Inflammatory macrophage treated with lipopolysaccharide for 1 hour (primary cell): Measurements from ENCODE around the gene TLCD2.
"Not testable (repeated sequence)": the region's sequence is repeated elsewhere in the genome, so short reads cannot be mapped to it uniquely, and the experiment has no call there.

Source experiments
- DNase-seq, 2 donors: peaks; one replicate each; pipeline ENCODE4 v3.0.0-alpha.2; 2020 to 2022

TLCD2 gene

DNA sequence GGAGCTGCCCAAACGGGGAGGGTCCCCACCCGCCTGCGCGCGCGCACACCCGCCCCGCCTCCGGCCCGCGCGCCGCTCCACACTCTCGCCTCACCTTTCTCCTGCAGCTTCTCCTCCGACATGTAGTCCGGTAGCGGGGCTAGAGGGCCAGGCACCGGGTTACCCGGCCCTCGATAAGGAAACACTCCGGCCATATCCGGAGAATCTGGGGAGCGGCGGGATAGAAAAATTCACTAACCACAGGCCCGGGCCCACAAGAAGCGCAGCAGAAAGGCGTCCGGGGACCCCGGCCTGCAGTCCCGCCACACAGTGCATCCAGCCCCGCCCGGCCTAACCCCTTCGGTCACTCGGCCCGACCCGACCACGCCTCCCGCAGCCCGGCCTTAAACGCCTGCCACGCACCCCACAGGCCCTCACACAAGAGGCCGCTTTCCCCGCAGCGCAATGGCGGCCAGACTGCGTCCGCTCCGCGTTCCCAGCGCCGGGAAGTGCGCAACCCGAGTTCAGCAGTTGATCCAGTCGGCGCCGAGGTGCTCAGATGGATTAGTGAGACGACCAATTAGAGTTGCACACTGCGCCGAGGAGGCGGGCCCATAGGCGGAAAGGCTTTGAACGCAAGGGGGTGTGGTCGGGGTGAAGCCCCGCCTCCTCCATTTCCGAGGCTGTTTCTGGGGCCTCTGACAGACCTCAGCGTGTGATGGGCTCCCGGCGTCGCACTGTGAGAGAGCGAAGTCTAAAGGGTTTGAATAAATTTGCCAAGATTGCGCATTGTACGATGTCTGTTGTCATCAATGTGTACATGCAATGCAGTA, 25.6 kb downstream of the TLCD2 start, which contains the start of gene PRPF8:
PRPF8 (minus strand) TSS at position 490 of the 812 bp plus-strand sequence; CDS start at position 194, 296 bp downstream.
- peak; percentile 95 to 99 for DNase-seq

DNA sequence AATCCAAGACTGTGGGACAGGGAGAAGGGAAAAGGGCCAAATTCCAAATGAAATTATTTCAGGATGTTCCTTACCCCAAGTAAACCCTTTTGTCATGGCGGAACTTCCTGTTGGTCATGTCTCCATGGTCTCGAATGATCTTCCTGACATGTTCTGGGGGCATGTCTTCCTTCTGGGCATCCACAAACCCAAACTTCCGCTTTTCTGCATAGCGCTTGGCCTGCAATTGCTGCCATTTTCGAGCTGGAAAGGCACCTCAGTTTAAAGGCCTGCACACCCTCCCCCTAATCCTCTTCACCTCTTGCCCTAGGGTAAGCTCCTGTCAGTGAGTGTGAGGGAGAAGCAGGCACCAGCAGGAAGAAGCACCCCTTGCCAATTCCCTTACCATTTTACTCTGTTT, 26.7 kb downstream of the TLCD2 start:
- DNase-seq: peak; percentile 27 to 54

DNA sequence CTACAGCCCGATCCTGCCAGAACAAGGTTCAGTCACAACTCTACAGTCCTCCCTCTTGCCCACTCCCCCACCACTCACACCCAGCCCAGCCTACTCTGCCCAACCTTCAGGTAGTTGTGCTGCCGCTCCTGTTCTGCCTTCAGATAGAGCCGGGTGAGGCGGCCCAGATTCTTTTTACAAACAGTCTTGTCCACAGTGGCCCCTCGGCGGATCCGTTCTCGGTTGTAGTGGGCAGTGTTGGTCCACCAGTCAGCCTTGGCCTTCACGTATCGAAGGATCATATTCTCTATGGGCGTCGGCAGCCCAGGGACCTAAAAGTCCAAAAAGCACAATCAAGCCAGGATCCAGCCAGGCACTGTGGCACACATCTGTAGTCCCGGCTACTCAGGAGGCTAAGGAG, 33.8 kb downstream of the TLCD2 start:
- no peak for DNase-seq

DNA sequence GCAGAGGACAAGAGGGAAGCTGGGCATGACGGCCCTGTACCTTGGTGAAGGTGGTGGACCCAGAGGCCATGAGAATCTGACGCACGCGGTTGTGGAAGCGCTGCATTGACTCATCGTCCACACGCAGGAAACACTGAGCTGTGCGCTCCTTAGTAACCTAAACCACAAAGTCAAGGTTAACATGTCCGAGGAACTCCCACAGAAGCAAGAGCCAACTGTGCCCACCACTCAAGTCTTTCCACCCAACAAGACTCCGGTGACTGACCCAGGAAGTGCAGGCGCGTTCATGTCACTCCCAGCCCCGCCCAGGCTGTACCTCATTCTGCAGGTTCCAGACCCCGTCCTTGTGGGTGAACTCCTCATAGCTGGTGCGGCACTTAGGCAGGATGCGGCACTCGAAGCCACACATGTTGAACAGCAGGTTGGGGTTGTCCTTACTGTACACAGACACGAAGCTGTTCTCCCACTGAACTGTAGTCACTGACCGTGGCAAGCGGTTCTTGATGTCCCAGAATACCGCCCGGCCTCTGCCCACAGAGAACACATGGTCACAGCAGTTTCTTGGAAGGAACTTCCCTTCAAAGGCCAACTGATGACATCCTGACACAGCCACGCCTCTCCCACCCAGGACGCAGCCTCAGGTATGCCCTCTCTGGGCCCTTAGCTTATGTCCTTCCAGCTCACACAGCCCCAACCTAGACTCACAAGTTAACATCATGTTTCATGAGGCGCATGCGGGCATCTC, 37.0 kb downstream of the TLCD2 start:
- DNase-seq: peak; percentile 11 to 63

DNA sequence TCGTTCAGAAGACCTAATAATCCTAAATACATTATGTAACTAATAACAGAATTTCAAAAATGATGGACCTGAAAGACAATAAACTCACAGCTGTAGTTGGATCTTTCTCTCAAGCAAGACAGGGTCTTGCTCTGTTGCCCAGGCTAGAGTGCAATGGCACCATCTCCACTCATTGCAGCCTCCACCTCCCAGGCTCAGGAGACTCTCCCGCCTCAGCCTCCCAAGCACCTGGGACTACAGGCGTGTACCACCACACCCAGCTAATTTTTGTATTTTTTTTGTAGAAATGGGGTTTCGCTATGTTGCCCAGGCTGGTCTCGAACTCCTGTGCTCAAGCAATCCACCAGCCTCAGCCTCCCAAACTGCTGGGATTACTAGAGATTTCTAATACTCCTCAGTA, 46.2 kb downstream of the TLCD2 start:
- not testable (repeated sequence) for DNase-seq

DNA sequence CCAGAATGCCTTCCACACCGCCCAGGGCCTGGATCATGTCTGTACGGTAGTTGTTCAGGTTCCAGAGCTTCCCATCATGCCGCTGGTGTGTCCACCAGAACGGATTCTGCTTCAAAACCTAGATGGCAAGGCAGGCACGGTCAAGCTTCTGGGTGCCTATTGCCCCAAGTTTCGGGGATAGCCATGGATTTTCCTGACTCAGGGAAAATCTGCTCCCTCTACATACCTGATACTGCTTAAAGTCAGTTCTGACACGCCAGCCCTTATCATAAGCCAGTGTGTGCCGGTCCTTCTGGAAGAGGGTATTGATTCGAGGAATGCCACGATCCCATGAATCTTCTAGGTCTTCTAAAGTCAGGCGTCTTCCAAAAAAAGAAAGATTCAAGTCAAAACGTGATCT, 49.1 kb downstream of the TLCD2 start:
- DNase-seq: no peak

DNA sequence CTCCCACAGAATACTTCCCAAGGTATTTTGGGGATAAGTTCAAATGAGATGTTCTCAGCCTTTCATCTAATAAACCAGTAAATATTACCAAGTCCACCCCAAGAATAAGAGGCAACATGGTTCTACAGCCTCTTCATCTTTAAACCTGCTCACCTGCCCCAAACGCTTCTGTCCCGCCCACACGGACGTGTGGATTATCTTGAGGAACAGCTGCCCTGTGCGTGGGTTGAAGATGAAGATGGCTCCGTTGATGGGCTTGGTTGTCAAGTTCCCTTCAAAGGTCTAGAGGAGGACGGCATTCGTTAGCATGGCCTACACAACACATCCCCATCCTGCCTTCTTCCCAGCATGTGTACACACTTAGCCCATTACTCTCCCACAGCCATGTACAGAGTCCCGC, 52.1 kb downstream of the TLCD2 start:
- DNase-seq: no peak

DNA sequence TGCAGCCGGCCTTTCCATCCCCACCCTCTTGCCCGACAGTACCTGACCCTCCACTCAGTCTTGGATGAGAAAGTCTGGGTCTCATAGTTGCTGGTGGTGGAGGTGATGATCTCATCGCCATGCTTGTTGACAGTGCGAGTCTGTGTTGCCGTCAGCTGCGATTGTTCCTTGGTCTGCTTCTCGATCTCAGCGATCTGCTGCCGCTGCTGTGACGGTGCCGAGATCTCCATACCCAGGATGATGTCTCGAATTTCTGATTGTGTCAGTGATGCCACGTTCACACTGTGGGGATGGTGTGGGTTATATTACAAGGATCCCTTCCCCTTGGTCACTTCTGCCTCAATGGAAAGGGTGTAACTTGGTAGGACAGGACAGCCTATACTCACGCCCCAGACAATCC, 56.4 kb downstream of the TLCD2 start:
- DNase-seq: no peak

DNA sequence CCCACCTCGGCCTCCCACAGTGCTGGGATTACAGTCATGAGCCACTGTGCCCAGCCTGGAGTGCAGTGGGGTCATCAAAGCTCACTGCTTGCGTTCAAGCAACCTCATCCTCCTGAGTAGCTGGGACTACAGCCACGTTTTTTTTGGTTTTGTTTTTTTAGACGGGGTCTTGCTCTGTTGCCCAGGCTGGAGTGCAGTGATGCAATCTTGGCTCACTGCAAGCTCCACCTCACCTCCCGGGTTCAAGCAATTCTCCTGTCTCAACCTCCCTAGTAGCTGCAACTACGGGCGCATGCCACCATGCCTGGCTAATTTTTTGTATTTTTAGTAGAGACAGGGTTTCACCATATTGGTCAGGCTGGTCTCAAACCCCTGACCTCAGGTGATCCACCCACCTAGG, 57.4 kb downstream of the TLCD2 start:
- DNase-seq: not testable (repeated sequence)
